Mesenchymal stem cell (in vitro differentiated cells and primary cell): ENCODE results near the gene GPC2.
A peak's percentile ranks its signal among the peaks of the same experiment; 100 is the strongest.

Experiments
- DNase-seq: peaks from one replicate; pipeline ENCODE4 v3.0.0-alpha.2; 2013
- H2AFZ ChIP-seq: one replicate; pipeline ENCODE4 v1.6.1; 2013; ENCODE audit warnings: low read depth, mild to moderate bottlenecking, control low read depth, inconsistent platforms, low read length, moderate library complexity
- H2AK5ac ChIP-seq: 2 replicates; pipeline ENCODE4 v1.6.1; 2013; ENCODE audit warnings: low read length, moderate library complexity, mild to moderate bottlenecking, inconsistent platforms; ENCODE audit not compliant: severe bottlenecking
- H2BK120ac ChIP-seq: one replicate; pipeline ENCODE4 v1.6.1; 2013; ENCODE audit warnings: low read depth, mild to moderate bottlenecking, inconsistent platforms, low read length, moderate library complexity
- H2BK12ac ChIP-seq, 2 experiments: one replicate each; pipeline ENCODE4 v1.6.1; 2013; ENCODE audit warnings: inconsistent platforms in 2 of 2, low read length in 2 of 2, mild to moderate bottlenecking in 2 of 2, moderate library complexity in 2 of 2, control low read depth in 1 of 2
- H2BK15ac ChIP-seq: one replicate; pipeline ENCODE4 v1.6.1; 2013; ENCODE audit warnings: mild to moderate bottlenecking, low read depth, inconsistent platforms; ENCODE audit not compliant: poor library complexity, severe bottlenecking
- H2BK5ac ChIP-seq: 2 replicates; pipeline ENCODE4 v1.6.1; 2013; ENCODE audit warnings: low read depth, mild to moderate bottlenecking, low read length, control low read depth, inconsistent platforms; ENCODE audit not compliant: poor library complexity, severe bottlenecking
- H3K14ac ChIP-seq, 2 experiments: one replicate each; pipeline ENCODE4 v1.6.1; 2013; ENCODE audit warnings: inconsistent platforms in 2 of 2, low read length in 2 of 2, control low read depth in 1 of 2, mild to moderate bottlenecking in 1 of 2, moderate library complexity in 1 of 2
- H3K18ac ChIP-seq, 2 experiments: one replicate each; pipeline ENCODE4 v1.6.1; 2013; ENCODE audit warnings: inconsistent platforms in 2 of 2, low read length in 2 of 2, control low read depth in 1 of 2, low read depth in 1 of 2, mild to moderate bottlenecking in 1 of 2
- H3K23ac ChIP-seq, 2 experiments: one replicate each; pipeline ENCODE4 v1.6.1; 2013; ENCODE audit warnings: inconsistent platforms in 2 of 2, low read length in 2 of 2, mild to moderate bottlenecking in 2 of 2, moderate library complexity in 2 of 2, control low read depth in 1 of 2
- H3K27ac ChIP-seq: 2 replicates; pipeline ENCODE4 v1.5.1; 2013; ENCODE audit warnings: mild to moderate bottlenecking, moderate library complexity, low read length, control low read depth, inconsistent platforms; ENCODE audit not compliant: poor library complexity, severe bottlenecking
- H3K27me3 ChIP-seq, 2 experiments: 2 replicates each; pipeline versions ENCODE4 v1.6.1 to v1.7.0; 2013; ENCODE audit warnings: low read length in 2 of 2, mild to moderate bottlenecking in 2 of 2, moderate library complexity in 2 of 2, control low read depth in 1 of 2, inconsistent platforms in 1 of 2; ENCODE audit not compliant: control insufficient read depth in 1 of 2, insufficient read depth in 1 of 2
- H3K36me3 ChIP-seq, 2 experiments: 2 replicates each; pipeline versions ENCODE4 v1.6.1 to v1.7.0; 2013; ENCODE audit warnings: low read length in 2 of 2, control low read depth in 1 of 2, inconsistent platforms in 1 of 2, low read depth in 1 of 2, mild to moderate bottlenecking in 1 of 2; ENCODE audit not compliant: insufficient read depth in 2 of 2, control insufficient read depth in 1 of 2
- H3K4ac ChIP-seq, 2 experiments: one replicate each; pipeline ENCODE4 v1.6.1; 2013; ENCODE audit warnings: inconsistent platforms in 2 of 2, low read length in 2 of 2, mild to moderate bottlenecking in 2 of 2, moderate library complexity in 2 of 2, control low read depth in 1 of 2, low read depth in 1 of 2
- H3K4me1 ChIP-seq: 2 replicates; pipeline ENCODE4 v1.6.1; 2013; ENCODE audit warnings: low read depth, low read length, control low read depth; ENCODE audit not compliant: control insufficient read depth, insufficient read depth
- H3K4me2 ChIP-seq: 2 replicates; pipeline ENCODE4 v1.6.1; 2013; ENCODE audit warnings: low read length, mild to moderate bottlenecking, inconsistent platforms; ENCODE audit not compliant: poor library complexity, severe bottlenecking
- H3K4me3 ChIP-seq, 2 experiments: 2 replicates each; pipeline versions ENCODE4 v1.5.1 to v1.7.0; 2013; ENCODE audit warnings: low read length in 2 of 2, mild to moderate bottlenecking in 2 of 2, control low read depth in 1 of 2, low read depth in 1 of 2; ENCODE audit not compliant: insufficient read depth in 1 of 2
- H3K79me1 ChIP-seq: replicated peaks from 2 replicates; pipeline ENCODE4 v1.6.1; 2013; ENCODE audit warnings: mild to moderate bottlenecking, control low read depth, low read length, inconsistent platforms; ENCODE audit not compliant: poor library complexity, severe bottlenecking
- H3K9ac ChIP-seq: 2 replicates; pipeline ENCODE4 v1.7.0; 2013; ENCODE audit warnings: mild to moderate bottlenecking, low read length, moderate library complexity
- H3K9me3 ChIP-seq: 2 replicates; pipeline ENCODE4 v1.7.0; 2013; ENCODE audit warnings: mild to moderate bottlenecking, low read length; ENCODE audit not compliant: control insufficient read depth
- H4K8ac ChIP-seq: one replicate; pipeline ENCODE4 v1.6.1; 2013; ENCODE audit warnings: inconsistent platforms, mild to moderate bottlenecking, low read length, moderate library complexity
- H4K91ac ChIP-seq: one replicate; pipeline ENCODE4 v1.6.1; 2013; ENCODE audit warnings: mild to moderate bottlenecking, low read length, inconsistent platforms
- WGBS: methylation state at CpG from one replicate; pipeline ENCODE4 v1.1.7; 2013; ENCODE audit warnings: mixed read lengths; 5-methylcytosine and 5-hydroxymethylcytosine counted together

The GPC2 gene

DNA sequence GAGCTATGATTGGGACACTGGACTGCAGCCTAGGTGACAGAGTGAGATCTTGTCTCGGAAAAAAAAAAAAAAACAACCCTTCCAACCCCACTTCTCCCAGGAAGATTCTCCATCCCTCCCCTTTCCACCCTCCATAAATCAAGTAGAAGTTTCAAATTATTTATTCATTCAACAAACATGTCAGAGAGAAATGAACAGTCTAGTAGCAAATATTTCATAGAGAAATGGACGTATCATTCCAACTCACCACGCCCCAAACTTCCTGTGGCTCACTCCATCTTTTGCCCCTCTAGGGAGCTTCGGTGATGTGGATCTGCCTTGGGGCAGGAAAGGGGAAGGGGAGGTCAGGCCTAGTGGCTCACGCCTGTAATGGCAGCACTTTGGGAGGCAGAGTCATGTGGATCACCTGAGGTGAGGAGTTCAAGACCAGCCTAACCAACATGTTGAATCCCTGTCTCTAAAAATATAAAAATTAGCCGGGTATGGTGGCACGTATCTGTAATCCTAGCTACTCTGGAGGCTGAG is 18.0 kb downstream of the GPC2 start:
- no peak overlapping the region for H2BK5ac ChIP-seq

DNA sequence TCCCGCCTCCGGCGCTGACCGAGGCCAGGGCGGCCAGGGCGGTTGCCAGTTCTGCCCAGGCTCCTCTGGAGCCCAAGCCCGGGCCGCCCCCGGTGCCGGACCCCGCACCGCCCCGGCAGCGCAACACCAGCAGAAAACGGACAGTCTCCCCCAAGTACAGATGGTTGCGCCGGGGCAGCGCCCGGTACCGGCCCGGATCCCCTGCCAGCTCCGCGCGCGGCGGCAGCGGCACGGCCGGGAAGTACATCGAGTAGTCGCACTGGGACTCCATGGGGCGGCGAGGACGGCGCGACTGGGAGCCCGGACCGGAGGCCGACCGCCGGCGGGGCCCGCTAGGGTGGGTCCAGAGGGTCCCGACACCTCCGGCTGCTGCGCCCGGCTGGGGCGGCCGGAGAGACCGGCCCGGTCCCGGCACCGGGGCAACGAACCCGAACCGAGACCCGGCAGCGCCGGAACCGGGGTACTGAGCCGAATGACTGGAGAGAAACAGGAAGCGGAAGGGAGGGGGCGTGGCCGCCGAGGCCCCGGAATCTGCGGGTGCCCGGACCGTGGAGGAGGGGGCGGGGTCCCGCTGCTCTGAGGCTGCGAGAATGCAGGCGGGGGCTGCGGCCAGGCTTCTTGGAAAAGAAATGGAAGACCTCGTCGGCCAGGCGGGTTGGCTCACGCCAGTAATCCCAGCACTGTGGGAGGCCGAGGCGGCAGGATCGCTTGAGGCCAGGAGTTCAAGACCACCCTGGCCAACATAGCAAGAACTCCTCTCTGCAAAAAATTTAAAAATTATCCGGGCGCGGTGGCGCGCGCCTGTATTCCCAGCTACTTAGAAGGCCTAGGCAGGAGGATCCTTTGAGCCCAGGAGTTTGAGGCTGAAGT is 18.7 kb downstream of the GPC2 start, which contains the start of gene TRAPPC14:
Gene TRAPPC14, minus strand, starts transcription at position 495 of the 870 bp plus-strand sequence. Its CDS starts 224 bp downstream, at position 271.
- H4K91ac ChIP-seq, result peak within 1 kb of the TSS; percentile 57
- H2BK15ac ChIP-seq, result peak within 1 kb of the TSS; percentile 61
- H3K36me3 ChIP-seq, result peaks cover 33 to 34% of the 10 kb centered on the region in 2 experiments
- peak within 1 kb of the TSS; percentile 81 to 87 for H3K4me3 ChIP-seq
- H2BK12ac ChIP-seq, result peak within 1 kb of the TSS in 1 of 2 experiments; percentile 25
- H3K79me1 ChIP-seq, result peaks cover 18% of the 10 kb centered on the region
- H3K23ac ChIP-seq, result peak within 1 kb of the TSS in 1 of 2 experiments; percentile 85
- WGBS, result 3% methylated on average over 80 of the region's 87 CpGs
- peak within 1 kb of the TSS; percentile 87 to 95 for H3K18ac ChIP-seq
- H4K8ac ChIP-seq, result peak within 1 kb of the TSS; percentile 96
- peak within 1 kb of the TSS; percentile 90 for H2AFZ ChIP-seq
- peak within 1 kb of the TSS; percentile 45 to 51 for H3K14ac ChIP-seq
- peaks cover 32% of the 10 kb centered on the region for H3K4me1 ChIP-seq
- peak within 1 kb of the TSS; percentile 49 to 76 for H3K4ac ChIP-seq
- H2BK5ac ChIP-seq, result peak within 1 kb of the TSS; percentile 71
- H3K27me3 ChIP-seq, result peaks cover 0 to 5% of the 10 kb centered on the region in 2 experiments
- peak within 1 kb of the TSS; percentile 87 for H3K9ac ChIP-seq
- peak within 1 kb of the TSS; percentile 10 for H2AK5ac ChIP-seq
- peak within 1 kb of the TSS; percentile 28 for H3K27ac ChIP-seq
- peak within 1 kb of the TSS; percentile 71 for H2BK120ac ChIP-seq
- H3K9me3 ChIP-seq, result no peaks in the 10 kb centered on the region
- DNase-seq, result peak; percentile 84
- peak within 1 kb of the TSS; percentile 80 for H3K4me2 ChIP-seq

More for the DNA sequence above, 18.0 kb downstream of the GPC2 start:
- Histone ChIP-seq H2BK12ac (no peak overlapping the region), H3K14ac (no peak overlapping the region), H4K91ac (no peak overlapping the region), H3K79me1 (peaks cover 18% of the 10 kb centered on the region), H3K18ac (peak overlapping the region in 1 of 2 experiments; percentile 95), H3K36me3 (peaks cover 26 to 27% of the 10 kb centered on the region in 2 experiments), H3K4me1 (peaks cover 34% of the 10 kb centered on the region), H4K8ac (peak overlapping the region; percentile 96), H3K4me2 (peak overlapping the region; percentile 80), H3K27ac (peak overlapping the region; percentile 28), H3K27me3 (peaks cover 0 to 5% of the 10 kb centered on the region in 2 experiments), H2AK5ac (no peak overlapping the region), H2BK120ac (peak overlapping the region; percentile 71), H3K4me3 (peak overlapping the region in 1 of 2 experiments; percentile 81), H3K4ac (peak overlapping the region in 1 of 2 experiments; percentile 32), H2AFZ (no peak overlapping the region), H3K23ac (no peak overlapping the region), H3K9ac (peak overlapping the region; percentile 87), H2BK15ac (no peak overlapping the region), H3K9me3 (no peaks in the 10 kb centered on the region)
- no peak for DNase-seq
- WGBS, result 89% methylated on average over 5 of the region's 7 CpGs

DNA sequence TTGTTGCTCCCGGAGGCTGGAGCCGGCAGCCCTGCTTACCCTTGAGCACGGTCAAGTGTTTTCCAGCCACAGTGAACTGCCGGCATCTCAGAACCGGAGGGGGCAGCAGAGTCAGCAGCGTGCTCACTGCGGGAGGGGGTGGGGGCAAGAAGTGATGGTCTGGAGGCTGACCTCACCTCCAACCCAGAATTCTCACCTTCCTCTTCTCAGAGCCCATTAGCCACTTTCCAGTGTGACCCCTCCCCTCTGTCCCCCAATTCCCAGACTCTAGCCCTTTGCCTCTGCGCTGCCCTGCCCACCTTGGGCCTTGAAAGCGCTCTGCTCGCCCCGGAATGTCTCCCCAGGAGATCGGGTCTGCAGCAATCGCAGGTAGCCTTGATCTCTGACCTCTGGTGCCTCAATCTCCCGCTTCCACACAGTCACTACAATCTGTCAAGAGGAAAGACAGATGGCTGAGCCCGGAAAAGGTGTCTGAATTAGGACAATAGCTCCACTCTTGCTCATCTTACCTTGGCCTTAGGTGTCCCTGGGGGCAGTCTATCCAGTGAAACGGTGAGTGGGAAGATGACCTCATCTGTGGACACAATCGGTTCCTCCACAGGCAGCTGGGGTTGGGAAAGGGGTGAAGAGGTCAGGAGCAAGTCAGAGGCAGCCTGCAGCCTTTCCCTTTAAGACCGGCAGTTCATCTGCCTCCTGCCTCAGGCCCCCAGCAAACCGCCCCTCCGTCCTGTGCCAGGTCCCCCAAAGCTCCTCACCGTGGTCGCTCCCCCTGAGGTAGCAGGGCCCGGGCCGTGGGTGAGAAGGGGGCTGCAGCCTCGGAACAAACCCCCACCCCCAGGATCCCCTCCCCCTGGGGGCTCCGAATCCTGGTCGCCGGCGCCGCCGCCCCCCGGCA is 19.6 kb downstream of the GPC2 start:
- peaks cover 18% of the 10 kb centered on the region for H3K79me1 ChIP-seq
- peak overlapping the region; percentile 48 for H3K4me2 ChIP-seq
- H2BK15ac ChIP-seq, result no peak overlapping the region
- H3K18ac ChIP-seq, result peak overlapping the region; percentile 64 to 87
- peak overlapping the region; percentile 81 to 87 for H3K4me3 ChIP-seq
- H3K9ac ChIP-seq, result peak overlapping the region; percentile 87
- H3K36me3 ChIP-seq, result peaks cover 38 to 40% of the 10 kb centered on the region in 2 experiments
- H3K4me1 ChIP-seq, result peaks cover 31% of the 10 kb centered on the region
- H3K9me3 ChIP-seq, result no peaks in the 10 kb centered on the region
- no peak overlapping the region for H3K27ac ChIP-seq
- peak overlapping the region in 1 of 2 experiments; percentile 45 for H3K14ac ChIP-seq
- H3K4ac ChIP-seq, result peak overlapping the region; percentile 49 to 76
- peak overlapping the region; percentile 58 for H2BK120ac ChIP-seq
- no peak overlapping the region for H3K23ac ChIP-seq
- H4K8ac ChIP-seq, result no peak overlapping the region
- H2AFZ ChIP-seq, result no peak overlapping the region
- H2BK12ac ChIP-seq, result peak overlapping the region in 1 of 2 experiments; percentile 12
- H3K27me3 ChIP-seq, result no peaks in the 10 kb centered on the region
- no peak overlapping the region for H4K91ac ChIP-seq
- peak overlapping the region; percentile 10 for H2AK5ac ChIP-seq
- DNase-seq, result peak; percentile 82
- H2BK5ac ChIP-seq, result no peak overlapping the region
- 30% methylated on average over 18 of the region's 32 CpGs for WGBS
